Vagina (tissue), 2 donors: ENCODE results near the gene RALGDS.

Experiments
- POLR2A ChIP-seq, 2 donors: fragments of 450-650 bp; IDR thresholded peaks; one replicate each; pipeline ENCODE4 v1.6.1; 2017; ENCODE audit warnings: antibody characterized with exemption in 2 of 2, mild to moderate bottlenecking in 2 of 2, moderate library complexity in 2 of 2
- POLR2AphosphoS5 ChIP-seq, 2 donors: sonication (generic); formaldehyde crosslinking; IDR thresholded peaks; one replicate each; pipeline ENCODE4 v1.9.0; 2017; ENCODE audit warnings: antibody characterized with exemption in 2 of 2, mild to moderate bottlenecking in 2 of 2, low read depth in 1 of 2; ENCODE audit not compliant: insufficient read depth in 1 of 2
- TF ChIP-seq, protein P1 (sequence below), 3 experiments: fragments of 450-650 bp in 2 of 3; fragments of 200-600 bp in 1 of 3; sonication (generic) in 1 of 3; IDR thresholded peaks; one replicate each; pipeline ENCODE4 v1.5.1; 2017 to 2019; ENCODE audit warnings: antibody characterized with exemption in 3 of 3, mild to moderate bottlenecking in 2 of 3, moderate library complexity in 2 of 3

DNA sequence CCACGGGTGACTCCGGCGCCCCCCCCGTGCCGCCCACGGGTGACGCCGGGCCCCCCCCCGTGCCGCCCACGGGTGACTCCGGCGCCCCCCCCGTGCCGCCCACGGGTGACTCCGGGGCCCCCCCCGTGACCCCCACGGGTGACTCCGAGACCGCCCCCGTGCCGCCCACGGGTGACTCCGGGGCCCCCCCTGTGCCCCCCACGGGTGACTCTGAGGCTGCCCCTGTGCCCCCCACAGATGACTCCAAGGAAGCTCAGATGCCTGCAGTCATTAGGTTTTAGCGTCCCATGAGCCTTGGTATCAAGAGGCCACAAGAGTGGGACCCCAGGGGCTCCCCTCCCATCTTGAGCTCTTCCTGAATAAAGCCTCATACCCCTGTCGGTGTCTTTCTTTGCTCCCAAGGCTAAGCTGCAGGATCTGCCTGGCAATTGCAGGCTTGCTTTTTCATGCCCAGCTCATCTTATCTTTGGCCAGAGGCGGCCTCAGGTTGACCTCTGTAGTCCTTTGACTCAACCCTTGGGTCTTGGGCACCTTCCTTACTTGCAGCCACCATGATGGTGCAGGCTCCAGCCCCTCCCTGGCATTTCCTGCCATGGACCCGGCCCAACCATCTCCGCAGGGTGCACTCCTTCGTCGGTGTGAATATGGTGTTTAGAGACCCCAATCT, 49.4 kb downstream of the RALGDS start:
- TF ChIP-seq, protein P1, sequence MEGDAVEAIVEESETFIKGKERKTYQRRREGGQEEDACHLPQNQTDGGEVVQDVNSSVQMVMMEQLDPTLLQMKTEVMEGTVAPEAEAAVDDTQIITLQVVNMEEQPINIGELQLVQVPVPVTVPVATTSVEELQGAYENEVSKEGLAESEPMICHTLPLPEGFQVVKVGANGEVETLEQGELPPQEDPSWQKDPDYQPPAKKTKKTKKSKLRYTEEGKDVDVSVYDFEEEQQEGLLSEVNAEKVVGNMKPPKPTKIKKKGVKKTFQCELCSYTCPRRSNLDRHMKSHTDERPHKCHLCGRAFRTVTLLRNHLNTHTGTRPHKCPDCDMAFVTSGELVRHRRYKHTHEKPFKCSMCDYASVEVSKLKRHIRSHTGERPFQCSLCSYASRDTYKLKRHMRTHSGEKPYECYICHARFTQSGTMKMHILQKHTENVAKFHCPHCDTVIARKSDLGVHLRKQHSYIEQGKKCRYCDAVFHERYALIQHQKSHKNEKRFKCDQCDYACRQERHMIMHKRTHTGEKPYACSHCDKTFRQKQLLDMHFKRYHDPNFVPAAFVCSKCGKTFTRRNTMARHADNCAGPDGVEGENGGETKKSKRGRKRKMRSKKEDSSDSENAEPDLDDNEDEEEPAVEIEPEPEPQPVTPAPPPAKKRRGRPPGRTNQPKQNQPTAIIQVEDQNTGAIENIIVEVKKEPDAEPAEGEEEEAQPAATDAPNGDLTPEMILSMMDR (IDR thresholded peaks at IDR 0.05), result no peak
- TF ChIP-seq POLR2A (IDR thresholded peaks at IDR 0.05) (no peak), POLR2AphosphoS5 (IDR thresholded peaks at IDR 0.05; ENCODE audit: insufficient read depth in 1 of 2, low read depth in 1 of 2) (no peak)
